HG03558 (cell line): ENCODE data around the gene IL11.

Experiments used
- ATAC-seq: cut with Tn5 transposase; IDR thresholded peaks from one replicate; pipeline ENCODE4 v1.9.1; 2021; ENCODE audit warnings: moderate number of reproducible peaks; ENCODE audit not compliant: unreplicated experiment; ENCODE audit errors: extremely low read depth

The IL11 gene

DNA sequence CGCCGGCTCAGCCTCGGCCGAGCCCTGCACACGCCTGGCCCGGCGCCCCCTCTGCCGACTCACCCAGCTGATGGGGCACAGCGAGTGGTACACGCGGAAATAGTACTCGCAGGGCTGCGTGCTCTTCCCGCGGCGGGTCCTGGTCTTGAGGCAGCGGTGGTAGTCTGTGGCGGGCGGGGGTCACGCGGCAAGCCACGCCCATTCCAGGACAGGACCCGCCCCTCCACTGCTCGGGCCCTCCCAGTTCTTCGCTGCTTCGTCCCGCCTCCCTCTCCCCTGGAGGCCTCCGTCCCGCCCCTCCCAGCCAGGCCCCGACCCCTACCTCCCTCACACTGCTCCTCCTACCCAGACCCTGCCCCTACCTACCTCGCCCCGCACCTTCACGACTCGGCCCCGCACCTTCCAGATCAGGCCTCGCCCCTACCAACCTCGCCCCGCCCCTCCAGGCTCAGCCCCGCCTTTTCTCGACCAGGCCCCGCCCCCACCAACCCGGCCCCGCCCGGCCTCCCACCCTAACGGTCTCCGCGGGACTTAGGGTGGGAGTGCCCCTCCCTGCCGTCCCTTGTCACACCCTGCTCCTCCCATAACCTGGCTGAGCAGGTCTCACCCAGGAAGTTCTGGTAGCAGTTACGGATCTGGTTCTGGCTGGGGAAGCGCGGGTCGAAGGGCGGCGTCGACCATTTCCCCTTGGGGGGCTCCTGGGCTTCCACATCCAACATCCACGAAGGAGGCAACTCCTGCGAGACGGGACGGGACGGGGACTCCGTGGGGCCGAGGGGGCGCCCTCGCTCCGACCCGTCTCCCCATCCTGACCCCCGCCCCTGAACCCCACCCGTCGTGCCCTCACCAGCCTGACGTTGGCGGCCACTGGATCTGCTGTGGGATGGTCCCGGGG lies 16.2 kb downstream of the IL11 start:
- no peak for ATAC-seq

DNA sequence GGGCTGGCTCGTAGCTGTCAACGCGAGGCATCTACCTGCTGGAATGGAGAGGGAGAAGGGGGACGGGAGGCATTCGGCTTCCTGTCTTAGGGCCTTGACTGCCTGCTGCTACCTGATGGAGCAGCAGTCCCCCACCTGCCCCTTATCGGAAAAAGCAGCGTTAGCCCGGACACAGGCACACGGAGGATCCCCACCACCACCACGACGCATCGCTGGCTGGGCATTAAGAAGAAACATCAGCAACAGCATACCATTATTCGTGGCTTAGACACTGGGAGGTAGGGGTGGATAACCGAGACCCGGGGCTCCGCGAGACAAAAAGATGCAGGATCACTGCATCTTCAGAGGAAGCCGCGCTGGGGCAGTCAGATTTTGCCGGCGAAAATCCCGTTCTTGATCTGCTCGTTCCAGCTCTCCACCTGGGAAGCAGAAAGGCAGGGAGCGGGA lies 16.9 kb downstream of the IL11 start:
- no peak for ATAC-seq

DNA sequence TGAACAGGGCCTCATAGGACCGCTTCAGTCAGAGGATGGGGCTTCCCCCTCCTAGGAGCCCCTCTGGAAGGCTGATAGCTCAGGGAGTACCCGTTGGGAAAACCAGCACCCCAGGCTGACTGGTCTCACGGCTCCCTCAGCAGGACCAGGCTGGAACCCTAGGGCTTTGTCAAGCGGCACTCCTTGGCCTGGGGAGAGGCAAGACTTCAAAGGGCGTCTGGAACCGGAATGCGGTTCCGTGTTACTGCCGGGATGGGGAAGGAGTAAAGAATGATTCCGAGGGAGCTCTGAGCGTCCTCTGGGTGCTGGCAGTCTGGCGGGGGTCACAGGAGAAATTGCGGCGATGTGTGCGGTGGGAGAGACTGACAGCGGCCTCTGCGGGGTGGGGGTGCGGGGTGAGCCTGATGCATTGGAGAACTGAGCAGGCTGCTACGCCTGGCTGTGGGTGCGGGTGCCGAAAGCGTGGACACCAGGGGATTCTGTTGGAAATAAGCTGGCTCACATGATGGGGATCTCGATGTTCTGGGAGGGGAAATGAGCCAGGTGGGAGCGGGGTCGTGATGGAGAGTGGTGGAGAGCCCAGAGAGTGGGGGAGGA lies 17.6 kb downstream of the IL11 start:
- ATAC-seq = no peak

DNA sequence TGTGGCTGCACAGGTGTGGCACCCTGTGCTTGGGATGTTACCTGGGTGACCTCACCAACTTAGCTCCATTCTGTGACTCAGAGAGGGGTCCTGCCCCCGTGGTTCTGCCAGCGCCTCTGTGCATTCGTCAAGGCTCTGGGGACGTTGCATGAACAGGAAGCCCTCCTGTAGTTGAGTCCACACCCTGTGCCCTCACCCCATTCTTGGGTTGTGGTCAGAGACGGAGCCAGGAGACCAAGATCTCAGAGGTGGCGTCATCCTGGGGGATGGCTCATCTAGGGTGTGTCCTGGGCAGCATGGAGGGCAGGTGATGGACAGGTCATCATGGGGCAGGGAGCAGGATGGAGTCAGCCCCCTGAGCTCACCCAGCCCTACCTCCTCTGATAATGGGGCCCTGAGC lies 18.2 kb downstream of the IL11 start:
- no peak for ATAC-seq

GRCh38 chr19:55350620-55351315 lies 19.5 kb downstream of the IL11 start:
- no peak for ATAC-seq

DNA sequence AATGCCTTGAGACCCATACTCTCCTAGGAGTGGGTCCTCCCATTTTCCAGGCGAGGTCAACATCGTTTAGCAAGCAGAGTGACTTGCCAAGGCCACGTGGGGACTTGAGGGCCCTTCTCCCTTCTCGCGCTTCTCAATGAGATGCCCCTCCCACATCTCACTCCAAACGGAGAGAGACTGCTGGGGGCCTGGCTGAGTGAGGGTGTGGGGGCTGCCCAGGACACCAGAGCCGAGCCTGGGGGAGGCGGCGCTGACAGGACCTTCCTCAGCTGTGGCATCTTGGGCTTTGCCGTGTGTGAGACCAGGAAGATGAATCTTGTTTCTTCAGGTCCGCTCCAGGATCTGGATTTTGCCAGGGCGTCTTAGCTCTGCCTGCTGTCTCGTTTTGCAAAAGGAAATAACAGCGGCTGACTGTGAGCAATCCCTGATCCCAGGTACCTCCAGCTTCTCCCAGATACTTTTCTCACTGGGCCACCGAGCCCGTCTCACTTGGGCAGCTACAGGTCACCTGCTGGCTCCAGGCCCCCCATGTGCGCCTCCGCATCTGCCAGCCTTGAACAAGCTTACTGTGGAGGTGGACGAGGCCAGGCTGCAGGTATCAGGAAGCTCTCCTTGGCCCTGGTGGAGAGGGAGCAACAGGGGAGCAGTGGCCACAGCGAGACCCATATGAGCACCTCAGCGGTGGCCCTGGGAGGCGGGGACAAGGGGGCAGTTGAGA lies 21.8 kb downstream of the IL11 start:
- no peak for ATAC-seq

GRCh38 chr19:55347442-55348009 lies 22.7 kb downstream of the IL11 start:
- no peak for ATAC-seq

DNA sequence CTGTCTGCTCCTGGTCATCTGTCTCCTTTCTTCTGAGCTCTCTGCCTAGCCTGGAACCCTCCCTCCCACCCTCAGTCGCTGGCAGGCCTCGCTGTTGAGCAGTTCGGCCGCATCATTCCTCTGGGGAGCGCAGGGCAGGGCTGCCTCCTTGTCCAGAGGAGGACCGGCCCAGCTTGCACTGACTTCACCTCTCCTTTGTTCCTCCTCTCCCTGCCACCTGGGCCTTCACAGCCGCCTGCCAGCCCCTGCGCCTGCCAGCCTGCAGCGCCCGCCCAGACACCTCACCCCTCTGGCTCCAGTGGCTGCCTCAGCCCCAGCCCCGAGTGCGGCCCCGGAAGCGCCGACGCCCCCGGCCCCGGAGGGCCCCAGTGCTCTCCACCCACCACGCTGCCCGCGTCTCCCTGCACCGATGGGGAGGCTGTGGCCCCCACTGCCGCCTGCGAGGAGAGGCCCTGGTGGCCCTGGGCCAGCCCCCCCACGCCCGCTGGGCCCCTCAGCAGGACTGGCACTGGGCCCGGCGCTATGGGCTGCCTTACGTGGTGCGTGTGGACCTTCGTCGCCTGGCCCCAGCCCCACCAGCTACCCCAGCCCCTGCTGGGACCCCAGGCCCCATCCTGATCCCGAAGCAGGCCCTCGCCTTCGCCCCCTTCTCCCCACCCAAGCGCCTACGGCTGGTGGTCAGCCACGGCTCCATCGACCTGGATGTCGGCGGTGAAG lies 23.4 kb downstream of the IL11 start:
- no peak for ATAC-seq

DNA sequence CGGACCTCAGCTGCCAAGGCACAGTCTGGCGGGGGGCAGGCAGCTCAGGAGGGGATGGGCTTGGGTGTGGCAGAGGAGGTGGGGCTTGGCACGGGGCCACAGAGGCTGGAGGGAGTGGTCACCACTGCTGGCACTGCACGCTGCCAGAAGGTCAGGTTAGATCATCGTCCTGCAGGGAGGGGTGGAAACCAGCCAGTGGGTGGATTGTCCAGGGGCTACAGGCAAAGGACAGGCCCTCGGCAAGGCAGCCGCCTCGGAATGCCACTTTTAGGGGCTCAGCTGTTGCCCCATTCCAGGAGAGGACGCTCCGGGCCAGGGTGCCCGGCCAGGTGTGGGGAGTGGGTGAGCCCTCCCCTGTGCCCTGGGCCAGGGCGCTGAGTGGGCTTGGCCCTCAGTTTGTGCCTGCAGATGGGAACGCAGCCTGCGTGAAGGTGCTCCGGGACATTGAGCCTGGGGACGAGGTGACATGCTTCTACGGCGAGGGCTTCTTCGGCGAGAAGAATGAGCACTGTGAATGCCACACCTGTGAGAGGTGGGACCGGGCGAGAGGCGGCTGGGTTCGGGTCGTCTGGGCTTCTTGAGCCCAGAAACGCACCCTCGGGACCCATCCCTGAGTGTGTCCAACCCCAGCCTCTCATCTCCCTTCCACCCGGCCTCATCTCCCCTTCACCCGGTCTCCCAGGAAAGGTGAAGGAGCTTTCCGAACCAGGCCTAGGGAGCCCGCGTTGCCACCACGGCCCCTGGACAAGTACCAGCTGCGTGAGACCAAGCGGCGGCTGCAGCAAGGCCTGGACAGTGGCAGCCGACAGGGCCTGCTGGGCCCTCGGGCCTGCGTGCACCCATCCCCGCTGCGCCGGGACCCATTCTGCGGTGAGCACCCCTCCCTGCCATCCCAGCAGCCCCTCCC lies 24.2 kb downstream of the IL11 start:
- no peak for ATAC-seq

- no peak for ATAC-seq
Observed at GRCh38 chr19:55345101-55345817, 25.0 kb downstream of the IL11 start.

GRCh38 chr19:55344444-55344843 lies 25.8 kb downstream of the IL11 start:
- ATAC-seq = no peak

- no peak for ATAC-seq
Observed at GRCh38 chr19:55341595-55342531, 28.4 kb downstream of the IL11 start.

- no peak for ATAC-seq
Observed at GRCh38 chr19:55341171-55341588, 29.1 kb downstream of the IL11 start.

GRCh38 chr19:55340784-55341147 lies 29.5 kb downstream of the IL11 start:
- no peak for ATAC-seq

- no peak for ATAC-seq
Observed at GRCh38 chr19:55339889-55340783, 30.1 kb downstream of the IL11 start.
